H9 (cell line): Measurements from ENCODE around the gene AGTRAP. TPM values are rescaled to one million over a fixed set of nuclear protein-coding genes. Genes with fewer than 3 reads are reported as not detected.

Experiments used
- DNase-seq: peaks from one replicate; pipeline ENCODE4 v3.0.0-alpha.2; 2017
- H2AFZ ChIP-seq: one replicate; pipeline ENCODE4 v1.6.1; 2013; ENCODE audit warnings: mild to moderate bottlenecking, low read length, control low read depth, moderate library complexity
- H2AK5ac ChIP-seq: 2 replicates; pipeline ENCODE4 v1.6.1; 2013; ENCODE audit warnings: low read length, control low read depth, mixed read lengths; ENCODE audit not compliant: insufficient read length
- H2BK120ac ChIP-seq: one replicate; pipeline ENCODE4 v1.6.1; 2013; ENCODE audit warnings: low read depth, mild to moderate bottlenecking, low read length, control low read depth, inconsistent platforms; ENCODE audit not compliant: poor library complexity, severe bottlenecking
- H2BK12ac ChIP-seq: 2 replicates; pipeline ENCODE4 v1.6.1; 2013; ENCODE audit warnings: low read length, control low read depth, mixed read lengths, low read depth; ENCODE audit not compliant: insufficient read length
- H2BK15ac ChIP-seq: 2 replicates; pipeline ENCODE4 v1.6.1; 2013; ENCODE audit warnings: low read depth, low read length, control low read depth
- H2BK20ac ChIP-seq: one replicate; pipeline ENCODE4 v1.6.1; 2013; ENCODE audit warnings: low read depth, mild to moderate bottlenecking, low read length, control low read depth, inconsistent platforms; ENCODE audit not compliant: poor library complexity, severe bottlenecking
- H2BK5ac ChIP-seq: 2 replicates; pipeline ENCODE4 v1.6.1; 2013; ENCODE audit warnings: low read length, control low read depth, mixed read lengths; ENCODE audit not compliant: insufficient read length
- H3K14ac ChIP-seq: 2 replicates; pipeline ENCODE4 v1.6.1; 2013; ENCODE audit warnings: low read length, control low read depth; ENCODE audit not compliant: insufficient read depth
- H3K18ac ChIP-seq: 2 replicates; pipeline ENCODE4 v1.6.1; 2013; ENCODE audit warnings: low read depth, mild to moderate bottlenecking, mixed read lengths, low read length, control low read depth; ENCODE audit not compliant: insufficient read length
- H3K23ac ChIP-seq: 2 replicates; pipeline ENCODE4 v1.6.1; 2013; ENCODE audit warnings: low read length, control low read depth, mixed read lengths, low read depth; ENCODE audit not compliant: insufficient read length
- H3K23me2 ChIP-seq: 2 replicates; pipeline ENCODE4 v1.6.1; 2013; ENCODE audit warnings: low read depth, mild to moderate bottlenecking, mixed read lengths, low read length, control low read depth; ENCODE audit not compliant: insufficient read length, poor library complexity, severe bottlenecking
- H3K27ac ChIP-seq: 2 replicates; pipeline ENCODE4 v1.5.1; 2013; ENCODE audit warnings: low read length, control low read depth, mixed read lengths, low read depth; ENCODE audit not compliant: insufficient read length
- H3K27me3 ChIP-seq: 2 replicates; pipeline ENCODE4 v1.6.1; 2013; ENCODE audit warnings: low read length, control low read depth, inconsistent platforms; ENCODE audit not compliant: insufficient read depth
- H3K4ac ChIP-seq: 2 replicates; pipeline ENCODE4 v1.6.1; 2013; ENCODE audit warnings: low read depth, mild to moderate bottlenecking, control low read depth, inconsistent platforms, low read length, moderate library complexity
- H3K4me1 ChIP-seq: 2 replicates; pipeline ENCODE4 v1.6.1; 2013; ENCODE audit warnings: low read length, control low read depth, inconsistent platforms; ENCODE audit not compliant: insufficient read depth
- H3K4me2 ChIP-seq: 2 replicates; pipeline ENCODE4 v1.6.1; 2013; ENCODE audit warnings: low read length, control low read depth, mixed read lengths; ENCODE audit not compliant: insufficient read length, insufficient read depth
- H3K56ac ChIP-seq: 2 replicates; pipeline ENCODE4 v1.6.1; 2013; ENCODE audit warnings: low read depth, mild to moderate bottlenecking, mixed read lengths, low read length, control low read depth; ENCODE audit not compliant: insufficient read length
- H3K79me1 ChIP-seq: 2 replicates; pipeline ENCODE4 v1.6.1; 2013; ENCODE audit warnings: low read depth, mild to moderate bottlenecking, moderate library complexity, low read length, control low read depth, inconsistent platforms; ENCODE audit not compliant: insufficient read depth, poor library complexity, severe bottlenecking
- H3K79me2 ChIP-seq: 2 replicates; pipeline ENCODE4 v1.6.1; 2013; ENCODE audit warnings: low read length, control low read depth, inconsistent platforms; ENCODE audit not compliant: insufficient read depth
- H3K9ac ChIP-seq: 2 replicates; pipeline ENCODE4 v1.6.1; 2013; ENCODE audit warnings: low read length, control low read depth, mixed read lengths; ENCODE audit not compliant: insufficient read length; ENCODE audit errors: extremely low read depth
- H3K9me3 ChIP-seq: one replicate; pipeline ENCODE4 v1.6.1; 2013; ENCODE audit warnings: low read depth, low read length, inconsistent platforms; ENCODE audit not compliant: control insufficient read depth
- H3T11ph ChIP-seq: one replicate; pipeline ENCODE4 v1.6.1; 2013; ENCODE audit warnings: mild to moderate bottlenecking, low read length, control low read depth, inconsistent platforms
- H4K20me1 ChIP-seq: one replicate; pipeline ENCODE4 v1.6.1; 2013; ENCODE audit not compliant: control insufficient read depth, insufficient read length, insufficient read depth
- H4K5ac ChIP-seq: 2 replicates; pipeline ENCODE4 v1.6.1; 2013; ENCODE audit warnings: low read depth, mild to moderate bottlenecking, mixed read lengths, low read length, control low read depth; ENCODE audit not compliant: insufficient read length
- H4K8ac ChIP-seq: replicated peaks from 2 replicates; pipeline ENCODE4 v1.6.1; 2013; ENCODE audit warnings: low read length, control low read depth, mixed read lengths, low read depth; ENCODE audit not compliant: insufficient read length
- H4K91ac ChIP-seq: 2 replicates; pipeline ENCODE4 v1.6.1; 2013; ENCODE audit warnings: low read depth, mild to moderate bottlenecking, moderate library complexity, mixed read lengths, low read length, control low read depth; ENCODE audit not compliant: insufficient read length
- H3K27ac Mint-ChIP-seq, 3 experiments: 2 replicates in 2 of 3; 3 replicates in 1 of 3; pipeline ENCODE4 v1.8.0; 2020 to 2021; ENCODE audit warnings: mixed read lengths in 3 of 3, mild to moderate bottlenecking in 1 of 3, moderate library complexity in 1 of 3
- H3K27me3 Mint-ChIP-seq: 2 replicates; pipeline ENCODE4 v1.8.0; 2021; ENCODE audit warnings: low read depth, mild to moderate bottlenecking, moderate library complexity, mixed read lengths
- H3K36me3 Mint-ChIP-seq, 3 experiments: 2 replicates in 2 of 3; 3 replicates in 1 of 3; pipeline ENCODE4 v1.8.0; 2020 to 2021; ENCODE audit warnings: low read depth in 3 of 3, mixed read lengths in 3 of 3; ENCODE audit not compliant: insufficient read depth in 1 of 3
- H3K4me1 Mint-ChIP-seq, 2 experiments: 2 replicates each; pipeline ENCODE4 v1.8.0; 2020; ENCODE audit warnings: mixed read lengths in 2 of 2
- H3K4me3 Mint-ChIP-seq, 2 experiments: 2 replicates in 1 of 2; 3 replicates in 1 of 2; pipeline ENCODE4 v1.8.0; 2020 to 2021; ENCODE audit warnings: mild to moderate bottlenecking in 2 of 2, mixed read lengths in 2 of 2, moderate library complexity in 1 of 2
- H3K9me3 Mint-ChIP-seq, 2 experiments: 2 replicates in 1 of 2; 3 replicates in 1 of 2; pipeline ENCODE4 v1.8.0; 2020; ENCODE audit warnings: mild to moderate bottlenecking in 2 of 2, mixed read lengths in 2 of 2, moderate library complexity in 1 of 2
- WGBS: extraction: QIAGEN DNeasy Blood & Tissue Kit; methylation state at CpG from one replicate; pipeline ENCODE4 v1.1.7; 2013; ENCODE audit warnings: missing lambda C conversion rate, low lambda C conversion rate, mixed read lengths; ENCODE audit not compliant: insufficient read length; ENCODE audit errors: extremely low coverage; 5-methylcytosine and 5-hydroxymethylcytosine counted together
- total RNA-seq: library from RNA; stranded (reverse); gene quantifications from 2 replicates; pipeline ENCODE4 v1.2.1, GENCODE V29; 2021
- TF ChIP-seq, protein P1 (sequence below): fragments of 200-600 bp; sonication (generic); conservative IDR thresholded peaks from 3 replicates; pipeline ENCODE4 v1.8.0; 2021; ENCODE audit warnings: antibody characterized with exemption, mild to moderate bottlenecking

The AGTRAP gene
- total RNA-seq, 1 experiment from 2014 or later = 60.9 TPM

DNA sequence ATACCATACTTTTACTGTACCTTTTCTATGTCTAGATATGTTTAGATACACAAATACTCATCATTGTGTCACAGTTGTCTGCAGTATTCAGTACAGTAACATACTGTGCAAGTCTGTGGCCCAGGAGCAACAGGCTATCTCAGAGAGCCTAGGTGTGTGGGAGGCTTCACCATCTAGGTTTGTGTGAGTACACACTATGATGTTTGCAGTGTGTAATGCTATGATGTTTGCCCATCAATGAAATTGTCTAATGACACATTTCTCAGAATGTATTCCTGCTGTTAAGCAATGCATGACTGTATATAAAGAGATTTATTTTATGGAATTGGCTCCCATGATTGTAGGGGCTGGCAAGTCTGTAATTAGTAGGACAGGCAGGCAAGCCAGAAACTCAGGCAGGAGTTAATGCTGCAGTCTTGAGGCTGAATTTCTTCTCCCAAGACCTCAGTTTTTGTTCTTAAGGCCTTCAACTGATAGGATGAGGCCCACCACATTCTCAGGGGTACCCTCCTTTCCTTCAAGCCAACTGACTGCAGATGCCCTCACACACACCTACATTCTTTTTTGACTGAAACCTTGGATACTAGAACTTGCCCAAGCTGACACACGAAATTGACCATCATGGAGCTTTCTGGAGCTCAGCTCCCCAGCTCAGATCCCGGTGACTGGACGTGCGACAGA is 7.7 kb upstream of the AGTRAP start:
- Histone ChIP-seq H2AK5ac (no peak overlapping the region), H2BK20ac (no peak overlapping the region), H3K27me3 (no peaks in the 10 kb centered on the region), H3K79me1 (no peaks in the 10 kb centered on the region), H3K23me2 (no peaks in the 10 kb centered on the region), H3K9me3 (no peaks in the 10 kb centered on the region), H3K79me2 (no peaks in the 10 kb centered on the region), H3K27ac (no peak overlapping the region), H3K14ac (no peak overlapping the region; the same call in 1 of the 2 replicates), H3K18ac (no peak overlapping the region), H3K4ac (no peak overlapping the region), H3K56ac (no peak overlapping the region), H3K23ac (no peak overlapping the region), H4K91ac (no peak overlapping the region), H4K8ac (no peak overlapping the region), H2AFZ (no peak overlapping the region), H2BK12ac (no peak overlapping the region), H3K4me1 (peaks cover 8% of the 10 kb centered on the region), H2BK15ac (no peak overlapping the region), H2BK120ac (no peak overlapping the region), H4K20me1 (no peaks in the 10 kb centered on the region), H4K5ac (no peak overlapping the region), H3K9ac (no peak overlapping the region), H2BK5ac (no peak overlapping the region), H3T11ph (no peak overlapping the region), H3K4me2 (no peak overlapping the region)
- H3K9me3 Mint-ChIP-seq = no peaks in the 10 kb centered on the region; a peak in 1 of 5 replicates
- no peaks in the 10 kb centered on the region for H3K36me3 Mint-ChIP-seq
- no peak overlapping the region for H3K4me3 Mint-ChIP-seq
- peaks cover 49 to 55% of the 10 kb centered on the region in 2 experiments for H3K4me1 Mint-ChIP-seq
- no peak overlapping the region for H3K27ac Mint-ChIP-seq
- TF ChIP-seq, protein P1, sequence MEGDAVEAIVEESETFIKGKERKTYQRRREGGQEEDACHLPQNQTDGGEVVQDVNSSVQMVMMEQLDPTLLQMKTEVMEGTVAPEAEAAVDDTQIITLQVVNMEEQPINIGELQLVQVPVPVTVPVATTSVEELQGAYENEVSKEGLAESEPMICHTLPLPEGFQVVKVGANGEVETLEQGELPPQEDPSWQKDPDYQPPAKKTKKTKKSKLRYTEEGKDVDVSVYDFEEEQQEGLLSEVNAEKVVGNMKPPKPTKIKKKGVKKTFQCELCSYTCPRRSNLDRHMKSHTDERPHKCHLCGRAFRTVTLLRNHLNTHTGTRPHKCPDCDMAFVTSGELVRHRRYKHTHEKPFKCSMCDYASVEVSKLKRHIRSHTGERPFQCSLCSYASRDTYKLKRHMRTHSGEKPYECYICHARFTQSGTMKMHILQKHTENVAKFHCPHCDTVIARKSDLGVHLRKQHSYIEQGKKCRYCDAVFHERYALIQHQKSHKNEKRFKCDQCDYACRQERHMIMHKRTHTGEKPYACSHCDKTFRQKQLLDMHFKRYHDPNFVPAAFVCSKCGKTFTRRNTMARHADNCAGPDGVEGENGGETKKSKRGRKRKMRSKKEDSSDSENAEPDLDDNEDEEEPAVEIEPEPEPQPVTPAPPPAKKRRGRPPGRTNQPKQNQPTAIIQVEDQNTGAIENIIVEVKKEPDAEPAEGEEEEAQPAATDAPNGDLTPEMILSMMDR = no peak
- no peaks in the 10 kb centered on the region; the same call in none of the 2 replicates for H3K27me3 Mint-ChIP-seq
- no CpG with 5 or more reads among the region's 4 CpGs for WGBS
- no peak for DNase-seq
